Left hindlimb (tissue), 1 donor: ENCODE data around the gene TMED10.
"Not testable (repeated sequence)": the region's sequence is repeated elsewhere in the genome, so short reads cannot be mapped to it uniquely, and the experiment has no call there.

Experiments
- DNase-seq: peaks from one replicate; pipeline ENCODE4 v3.0.0-alpha.2; 2018

Gene TMED10

DNA sequence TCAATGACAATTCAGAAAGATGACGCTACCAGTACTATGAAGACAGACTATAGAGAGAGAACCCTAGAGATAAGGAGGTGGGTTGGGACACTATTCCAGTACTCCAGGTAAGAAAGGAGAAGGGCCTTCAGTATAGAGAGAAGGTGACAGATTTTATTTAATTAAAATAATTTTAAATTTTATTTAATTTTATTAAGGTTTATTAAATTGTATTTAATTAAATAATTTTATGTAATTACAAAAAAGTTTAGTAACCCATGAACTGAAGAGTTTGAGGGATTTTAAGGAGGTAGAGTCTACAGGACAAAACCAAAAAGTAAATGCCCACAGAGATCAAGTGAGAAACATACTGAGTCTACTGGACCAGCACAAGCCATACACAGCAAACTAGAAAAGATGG lies 20.3 kb downstream of the TMED10 start:
- DNase-seq, result no peak

DNA sequence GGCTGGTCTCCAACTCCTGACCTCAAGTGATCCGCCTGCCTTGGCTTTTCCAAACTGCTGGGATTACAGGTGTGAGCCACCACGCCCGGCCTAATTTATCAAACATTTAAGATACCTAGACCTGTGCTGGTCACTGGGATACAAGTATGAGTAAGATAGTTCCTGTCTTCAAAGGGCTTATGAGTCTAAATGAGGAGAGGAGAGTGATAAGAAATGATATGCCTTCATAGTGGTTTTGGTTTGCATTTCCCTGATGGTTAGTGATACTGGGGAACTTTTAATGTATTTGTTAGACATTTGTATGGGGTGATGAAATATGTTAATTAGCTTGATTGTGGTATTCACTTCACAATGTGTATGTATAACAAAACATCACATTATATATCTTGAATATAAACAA lies 21.2 kb downstream of the TMED10 start:
- no peak for DNase-seq

DNA sequence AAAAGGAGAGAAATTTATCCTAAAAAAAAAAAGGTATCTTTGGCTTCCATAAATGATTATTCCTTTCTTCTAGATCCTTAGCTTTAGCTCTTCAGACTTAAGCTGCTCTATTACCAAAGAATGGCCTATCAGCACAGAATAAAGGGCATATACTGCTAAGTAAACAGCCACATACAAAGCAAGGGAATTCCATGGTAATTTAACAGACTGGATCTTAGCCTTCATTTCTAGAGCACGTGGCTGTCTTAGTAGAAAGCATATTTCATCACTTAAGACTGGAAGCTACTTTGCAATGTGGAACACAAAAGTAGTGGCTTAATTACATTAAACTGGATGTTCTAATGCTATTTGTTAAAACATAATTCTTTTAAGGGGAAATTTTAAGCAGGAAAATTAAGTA lies 23.1 kb downstream of the TMED10 start:
- DNase-seq, result no peak

- DNase-seq, result no peak
These were observed 24.6 kb downstream of the TMED10 start for GRCh38 chr14:75151851-75152250.

DNA sequence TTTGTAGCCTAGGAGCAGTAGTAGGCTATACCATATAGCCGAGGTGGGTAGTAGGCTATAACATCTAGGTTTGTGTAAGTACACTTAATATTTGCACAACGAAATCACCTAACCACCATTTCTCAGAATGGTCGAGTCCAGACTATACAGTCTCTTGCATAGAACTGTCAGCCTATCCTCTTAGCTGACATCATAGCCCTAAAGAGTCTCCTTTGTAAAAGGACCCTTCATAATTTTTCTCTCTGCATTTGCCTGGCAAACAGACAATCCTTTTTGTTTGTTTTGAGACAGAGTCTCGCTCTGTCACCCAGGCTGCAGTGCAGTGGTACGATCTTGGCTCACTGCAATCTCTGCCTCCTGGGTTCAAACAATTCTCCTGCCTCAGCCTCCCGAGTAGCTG lies 25.8 kb downstream of the TMED10 start:
- DNase-seq, result not testable (repeated sequence)

- DNase-seq, result no peak
These were observed 26.3 kb downstream of the TMED10 start for GRCh38 chr14:75150150-75150549.

- peak; percentile 73 for DNase-seq
These were observed 28.9 kb downstream of the TMED10 start for GRCh38 chr14:75147423-75148071.

GRCh38 chr14:75144944-75145343 lies 31.5 kb downstream of the TMED10 start:
- no peak for DNase-seq

- DNase-seq, result no peak
These were observed 32.5 kb downstream of the TMED10 start for GRCh38 chr14:75143761-75144527.

- DNase-seq, result no peak
These were observed 33.9 kb downstream of the TMED10 start for GRCh38 chr14:75142494-75142893.

GRCh38 chr14:75141967-75142366 lies 34.4 kb downstream of the TMED10 start:
- DNase-seq, result no peak

- DNase-seq, result no peak
These were observed 35.4 kb downstream of the TMED10 start for GRCh38 chr14:75141062-75141461.

DNA sequence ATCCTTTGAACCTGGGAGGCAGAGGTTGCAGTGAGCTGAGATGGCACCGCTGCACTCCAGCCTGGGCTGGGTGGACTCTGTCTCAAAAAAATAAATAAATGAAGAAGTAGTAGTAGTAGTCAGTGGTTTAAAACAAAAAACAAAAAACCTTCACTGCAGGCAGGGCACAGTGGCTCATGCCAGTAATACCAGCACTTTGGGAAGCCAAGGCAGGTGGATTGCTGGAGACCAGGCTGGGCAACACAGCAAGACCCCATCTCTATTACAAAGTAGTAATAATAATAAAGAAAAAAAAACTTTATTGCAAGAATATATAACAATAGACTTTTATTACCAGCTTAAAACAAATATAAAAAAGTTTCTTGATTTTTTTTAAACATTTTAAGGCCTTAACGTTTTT lies 35.8 kb downstream of the TMED10 start:
- no peak for DNase-seq

DNA sequence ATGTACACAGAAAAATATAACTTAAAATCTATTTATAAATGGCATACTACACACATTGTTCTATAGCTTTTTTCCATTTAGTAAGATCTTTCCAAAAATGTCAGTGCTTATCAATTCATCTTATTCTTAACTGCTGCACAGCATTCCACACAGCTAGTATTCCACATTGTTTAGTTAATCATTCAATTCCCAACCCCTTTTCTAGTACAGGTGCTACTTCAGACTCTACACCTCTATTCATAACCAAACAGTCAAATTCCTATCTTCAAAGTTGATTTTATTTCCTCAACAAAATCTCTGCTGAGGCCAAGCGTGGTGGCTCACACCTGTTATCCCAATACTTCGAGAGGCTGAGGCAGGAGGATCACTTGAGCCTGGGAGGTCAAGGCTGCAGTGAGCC lies 37.2 kb downstream of the TMED10 start:
- DNase-seq, result no peak

DNA sequence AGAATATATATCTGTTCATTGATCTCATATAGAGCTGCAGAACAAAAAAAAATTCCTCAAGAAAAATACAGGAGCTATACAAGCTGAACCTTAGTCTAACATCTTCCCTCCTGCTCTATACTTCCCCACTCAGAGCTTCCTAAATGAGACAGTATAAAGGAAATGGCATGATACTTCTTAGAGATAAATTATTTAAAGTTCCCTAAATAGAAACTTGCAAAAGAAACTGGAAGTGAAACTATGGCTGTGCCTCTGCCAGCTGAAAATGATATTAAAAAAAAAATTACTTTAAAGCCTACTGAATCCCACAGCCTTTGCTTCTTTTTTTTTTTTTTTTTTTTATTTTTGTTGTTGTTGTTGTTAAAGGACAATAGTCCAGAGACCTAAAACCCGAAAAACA lies 37.9 kb downstream of the TMED10 start:
- DNase-seq, result no peak

GRCh38 chr14:75134644-75135043 lies 41.8 kb downstream of the TMED10 start:
- DNase-seq, result no peak

- no peak for DNase-seq
These were observed 42.8 kb downstream of the TMED10 start for GRCh38 chr14:75133597-75133996.

GRCh38 chr14:75132382-75133086 lies 43.9 kb downstream of the TMED10 start:
- peak; percentile 46 for DNase-seq

- no peak for DNase-seq
These were observed 47.8 kb downstream of the TMED10 start for GRCh38 chr14:75128596-75128990.

DNA sequence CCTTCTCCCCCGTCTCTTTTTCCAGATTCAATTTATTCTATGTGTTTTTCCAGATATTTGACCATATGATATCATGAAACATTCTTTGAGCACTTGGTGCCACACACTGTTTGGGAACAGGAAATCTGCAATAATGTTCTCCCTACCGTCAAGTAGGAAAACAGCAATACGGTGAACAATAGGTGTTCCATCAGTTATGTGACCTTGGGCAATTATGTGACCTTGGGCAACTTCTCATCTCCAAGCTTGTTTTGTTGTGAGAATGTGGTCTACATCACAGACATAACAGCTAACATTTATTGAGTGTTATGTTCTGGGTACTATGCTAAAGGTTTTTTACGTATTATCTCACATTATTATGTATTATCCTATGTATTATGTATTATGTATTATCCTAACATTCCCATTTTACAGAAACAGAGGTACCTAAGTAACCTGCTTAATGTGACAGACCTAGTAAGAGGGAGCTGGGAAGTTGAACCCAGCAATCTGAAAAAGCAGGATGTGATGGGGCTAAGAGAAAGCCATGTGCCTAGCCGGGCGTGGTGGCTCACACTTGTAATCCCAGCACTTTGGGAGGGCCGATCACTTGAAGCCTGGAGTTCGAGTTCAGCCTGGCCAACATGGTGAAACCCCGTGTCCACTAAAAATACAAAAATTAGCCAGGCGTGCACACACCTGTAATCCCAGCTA lies 48.4 kb downstream of the TMED10 start:
- no peak for DNase-seq

- DNase-seq, result not testable (repeated sequence)
These were observed 49.0 kb downstream of the TMED10 start for GRCh38 chr14:75127474-75127820.

- DNase-seq, result peak; percentile 95
These were observed 49.5 kb downstream of the TMED10 start, which contains the start of gene NEK9 for GRCh38 chr14:75126679-75127473. Gene NEK9 (minus strand): TSS chr14:75127048. CDS start chr14:75126921, 127 bp downstream.
